HuH-7.5 (cell line): Measurements from ENCODE around the gene COMT.
"Not testable (repeated sequence)": the region's sequence is repeated elsewhere in the genome, so short reads cannot be mapped to it uniquely, and the experiment has no call there.

Experiments
- DNase-seq: peaks from one replicate; pipeline ENCODE4 v3.0.0; 2011; ENCODE audit warnings: low spot score

The COMT gene

DNA sequence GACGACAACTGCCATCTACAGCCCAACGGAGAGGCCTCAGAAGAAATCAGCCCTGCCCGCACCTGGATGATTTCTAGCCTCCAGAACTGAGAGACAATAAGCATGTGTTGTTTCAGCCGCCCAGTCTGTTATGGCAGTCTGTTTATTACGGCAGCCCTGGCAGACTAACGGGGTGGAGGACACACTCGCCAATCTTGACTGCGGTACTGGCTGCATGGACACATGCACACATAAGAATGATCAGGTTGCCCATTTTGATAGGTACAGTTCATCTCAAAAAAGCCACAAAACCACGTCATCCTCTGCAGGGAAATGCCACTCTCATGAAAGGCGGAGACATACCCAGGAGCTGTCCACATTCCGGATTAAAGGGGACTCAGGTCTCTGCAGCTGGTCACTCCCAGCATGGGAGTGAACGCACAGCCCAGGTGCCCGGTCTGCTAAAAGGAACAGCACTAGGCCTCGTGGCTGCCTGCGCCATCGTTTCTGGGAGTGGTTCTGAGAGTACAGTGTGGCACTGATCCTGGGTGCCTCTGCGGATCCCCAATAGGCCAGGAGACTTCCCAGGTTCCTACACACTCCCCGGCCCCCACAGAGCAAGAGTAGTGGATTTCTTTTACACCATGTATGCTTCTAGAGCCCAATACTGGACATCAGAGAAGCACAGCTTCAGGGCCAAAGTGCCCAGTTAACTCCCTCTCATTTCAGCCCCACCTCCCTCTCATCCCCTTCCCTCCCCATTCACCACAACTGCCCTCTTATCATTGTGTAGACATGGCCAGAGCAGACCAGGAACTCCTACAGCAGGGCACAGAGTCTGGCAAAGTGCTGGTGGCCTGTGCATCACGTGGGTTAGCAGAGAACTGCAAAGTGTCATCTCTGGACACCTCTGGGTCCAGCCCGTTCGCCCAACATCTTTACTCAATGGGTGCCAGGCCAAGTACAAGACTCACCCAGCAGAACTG is 11.7 kb upstream of the COMT start:
- DNase-seq: no peak

DNA sequence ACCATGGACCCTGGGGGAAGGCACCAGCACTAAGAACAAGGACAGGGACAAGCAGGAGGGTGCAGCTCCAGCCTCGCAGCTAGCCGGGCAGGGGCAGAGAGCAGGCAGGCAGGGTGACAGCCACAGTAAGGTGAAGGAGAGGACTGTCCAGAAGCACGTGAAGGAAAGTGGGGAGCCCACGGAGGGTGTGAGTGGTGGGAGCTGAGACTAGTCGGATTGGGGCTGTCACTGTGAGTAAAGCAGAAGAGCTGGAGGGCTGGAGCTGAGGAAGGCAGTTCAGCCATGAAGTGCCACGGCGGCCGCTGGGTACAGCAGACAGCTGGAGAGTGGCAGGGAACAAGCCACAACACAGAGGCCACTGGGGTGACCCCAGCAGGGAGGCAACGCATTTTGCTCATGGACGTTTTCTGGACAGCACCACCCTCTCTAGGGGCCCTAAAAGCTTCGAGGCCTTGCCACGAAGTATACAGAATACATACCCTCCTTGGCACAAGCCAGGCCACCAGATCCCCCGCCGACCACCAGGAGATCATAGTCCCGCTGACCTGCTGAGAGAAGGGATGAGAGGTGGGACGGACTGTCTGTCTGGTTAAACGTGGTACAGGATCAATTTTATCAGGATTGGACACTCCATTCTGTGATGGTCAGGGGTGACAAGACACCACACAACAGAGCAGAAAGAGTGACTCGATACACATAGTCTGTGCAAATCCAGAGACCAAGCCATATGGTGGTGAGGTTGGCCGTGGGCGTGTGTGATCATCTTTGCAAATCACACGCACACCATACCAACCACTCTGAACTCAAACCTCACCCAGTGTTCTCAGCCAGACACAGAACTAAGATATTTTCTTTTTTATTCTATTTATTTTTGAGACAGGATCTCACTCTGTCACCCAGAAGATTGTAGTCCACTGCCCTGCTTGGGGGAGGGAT is 10.8 kb upstream of the COMT start:
- no peak for DNase-seq

DNA sequence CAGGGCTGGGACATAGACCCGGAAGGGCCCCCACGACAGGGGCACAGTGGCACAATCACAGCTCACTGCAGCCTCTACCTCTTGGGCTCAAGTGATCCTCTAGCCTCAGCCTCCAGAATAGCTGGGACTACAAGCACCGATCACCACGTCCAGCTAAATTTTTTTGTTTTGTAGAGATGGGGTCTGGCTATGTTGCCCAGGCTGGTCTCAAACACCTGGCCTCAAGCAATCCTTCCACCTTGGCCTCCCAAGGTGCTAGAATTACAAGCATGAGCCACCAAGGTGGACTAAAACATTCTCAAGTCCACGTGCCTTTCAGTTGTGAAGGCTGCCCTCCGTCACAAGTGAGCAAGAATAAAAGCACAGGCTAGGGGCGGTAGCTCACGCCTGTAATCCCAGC is 10.1 kb upstream of the COMT start:
- DNase-seq: no peak

DNA sequence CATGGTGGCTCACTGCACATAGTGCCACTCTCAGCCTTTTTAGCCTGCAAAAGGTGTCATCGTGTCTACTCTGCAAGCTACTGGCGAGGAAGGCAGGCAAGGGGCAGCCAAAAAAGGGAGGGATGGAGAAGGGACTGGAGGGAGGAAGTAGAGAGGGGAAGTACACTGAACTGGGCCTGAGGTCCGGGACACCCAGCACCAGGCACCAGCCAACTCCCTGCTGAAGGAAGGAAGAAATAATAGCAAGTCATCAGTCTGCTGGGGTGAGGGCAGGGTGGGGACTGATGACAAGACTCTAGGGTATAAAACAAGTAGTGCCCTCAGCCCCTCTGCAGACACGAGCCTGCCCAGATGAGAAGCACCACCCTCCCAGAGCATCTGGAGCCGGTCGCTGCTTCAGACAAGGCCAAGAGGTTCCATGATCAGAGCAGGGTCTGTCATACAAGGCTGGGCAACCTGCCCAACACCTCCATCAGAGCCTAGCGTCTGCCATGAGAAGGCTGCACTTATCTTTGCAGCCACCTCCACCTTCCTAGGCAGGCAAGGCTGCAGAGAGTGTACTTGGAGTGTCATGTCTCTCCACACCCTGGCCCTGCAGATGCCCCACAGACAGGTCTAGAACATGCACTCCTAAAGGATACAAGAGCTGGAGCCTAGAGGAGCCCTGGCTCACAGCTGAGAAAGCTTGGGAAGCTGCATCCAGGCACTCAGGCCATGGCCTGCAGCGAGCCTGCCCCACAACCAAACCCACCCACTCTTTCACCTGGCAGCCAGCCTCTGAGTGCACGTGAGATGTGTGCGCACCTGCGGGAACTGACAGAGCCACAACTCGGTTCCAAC is 9.0 kb upstream of the COMT start:
- DNase-seq: no peak

GRCh38 chr22:19933341-19934241 is 8.0 kb upstream of the COMT start:
- no peak for DNase-seq

GRCh38 chr22:19935123-19935718 is 6.4 kb upstream of the COMT start:
- not testable (repeated sequence) for DNase-seq

DNA sequence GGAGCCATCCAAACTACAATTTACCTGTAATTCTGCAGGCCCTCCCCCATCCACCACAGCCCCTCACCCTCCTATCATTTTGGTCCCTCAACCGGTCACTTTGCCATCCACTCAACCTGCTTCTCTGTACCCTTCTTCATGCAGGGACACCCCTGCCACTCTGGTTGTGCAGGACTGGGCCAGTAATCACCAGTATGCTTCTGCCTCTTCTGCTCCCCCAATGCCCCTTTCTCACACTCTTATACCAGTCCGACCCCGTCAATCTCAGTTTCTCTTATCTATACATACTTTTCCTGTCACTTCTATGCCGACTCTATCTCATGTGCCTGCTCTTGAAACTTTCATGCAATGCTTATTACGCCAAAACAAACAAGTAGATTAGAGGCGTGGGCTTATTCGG is 5.1 kb upstream of the COMT start:
- DNase-seq: no peak

DNA sequence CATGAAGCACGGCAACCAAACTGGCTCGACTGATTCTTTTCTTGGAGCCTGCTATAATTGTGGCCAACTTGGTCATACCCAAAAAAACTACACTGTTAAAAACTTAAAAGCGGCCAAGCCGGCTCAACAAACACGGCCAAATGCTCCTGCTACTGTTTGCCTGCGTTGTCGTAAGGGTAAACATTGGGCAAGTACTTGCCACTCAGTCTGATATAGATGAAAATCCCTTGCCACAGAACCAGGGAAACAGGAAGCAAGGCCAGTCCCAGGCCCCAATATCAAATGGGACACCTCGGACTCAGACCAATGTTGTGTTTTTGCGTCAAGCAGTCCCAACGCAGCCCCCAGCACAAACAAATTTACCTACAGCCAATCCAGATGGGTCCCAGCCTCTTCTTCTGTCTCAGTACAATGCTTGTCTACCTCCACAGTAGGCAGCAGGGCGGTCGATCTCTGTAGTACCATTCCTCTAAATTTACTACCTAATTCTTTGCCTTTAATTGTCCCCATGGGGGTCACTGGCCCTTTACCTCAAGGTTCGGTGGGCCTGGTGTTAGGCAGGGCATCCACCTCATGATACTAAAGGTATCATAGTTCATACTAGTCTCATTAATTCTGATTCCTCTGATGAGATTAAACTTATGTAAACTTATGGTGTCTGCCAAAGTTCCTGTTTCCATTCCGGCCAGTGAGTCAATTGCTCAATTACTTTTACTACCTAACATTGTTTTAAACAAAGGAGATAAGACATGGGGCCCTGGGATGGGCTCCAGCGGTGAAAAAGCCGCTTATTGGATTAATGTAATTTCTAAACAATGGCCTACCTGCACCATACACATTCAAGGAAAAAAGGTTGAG is 3.7 kb upstream of the COMT start:
- DNase-seq: no peak

- DNase-seq: no peak
Observed at GRCh38 chr22:19940536-19941364, 822 bp upstream of the COMT start.

- no peak for DNase-seq
Observed at GRCh38 chr22:19942157-19943081, 847 bp downstream of the COMT start.

GRCh38 chr22:19943082-19944026 is 1.8 kb downstream of the COMT start:
- peak; percentile 44 for DNase-seq

DNA sequence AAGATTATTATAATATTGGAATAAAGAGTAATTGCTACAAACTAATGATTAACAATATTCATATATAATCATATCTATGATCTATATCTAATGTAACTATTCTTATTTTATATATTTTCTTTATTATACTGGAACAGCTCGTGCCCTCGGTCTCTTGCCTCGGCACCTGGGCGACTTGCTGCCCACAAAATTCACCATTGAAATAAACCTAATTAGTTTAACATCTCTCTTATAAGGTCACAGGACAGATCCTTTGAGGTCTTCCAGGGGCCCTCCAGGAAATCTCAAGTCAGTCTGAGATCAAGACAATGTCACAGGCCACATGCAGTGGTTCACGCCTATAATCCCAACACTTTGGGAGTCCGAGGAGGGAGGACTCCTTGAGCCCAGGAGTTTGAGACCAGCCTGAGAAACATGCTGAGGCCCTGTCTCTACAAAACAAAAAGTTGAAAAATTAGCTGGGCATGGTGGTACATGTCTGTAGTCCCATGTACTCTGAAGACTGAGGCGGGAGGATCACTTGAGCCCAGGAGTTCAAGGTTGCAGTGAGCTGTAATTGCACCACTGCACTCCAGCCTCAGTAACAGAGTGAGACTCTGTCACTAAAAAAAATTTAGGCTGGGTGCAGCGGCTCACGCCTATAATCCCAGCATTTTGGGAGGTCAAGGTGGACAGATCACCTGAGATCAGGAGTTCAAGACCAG is 6.6 kb downstream of the COMT start:
- no peak for DNase-seq

DNA sequence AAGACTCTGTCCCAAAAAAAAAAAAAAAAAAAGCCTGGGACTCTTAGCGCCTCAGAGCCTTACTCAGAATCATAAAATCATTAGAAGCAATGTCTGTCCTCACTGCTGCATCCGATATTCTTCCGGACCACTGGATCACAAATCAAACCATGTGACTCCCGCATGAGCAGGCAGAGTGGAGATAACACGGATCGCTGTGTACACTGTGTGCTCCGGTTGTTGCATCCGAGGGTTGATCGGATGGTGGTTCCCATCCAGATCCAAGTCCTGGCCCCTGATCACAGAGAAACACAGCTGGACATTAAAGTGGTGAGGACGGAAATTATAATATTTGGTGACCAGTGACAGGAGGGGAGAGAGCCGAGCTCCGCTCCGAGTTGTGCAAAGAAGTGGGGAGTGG is 9.8 kb downstream of the COMT start:
- DNase-seq: no peak

DNA sequence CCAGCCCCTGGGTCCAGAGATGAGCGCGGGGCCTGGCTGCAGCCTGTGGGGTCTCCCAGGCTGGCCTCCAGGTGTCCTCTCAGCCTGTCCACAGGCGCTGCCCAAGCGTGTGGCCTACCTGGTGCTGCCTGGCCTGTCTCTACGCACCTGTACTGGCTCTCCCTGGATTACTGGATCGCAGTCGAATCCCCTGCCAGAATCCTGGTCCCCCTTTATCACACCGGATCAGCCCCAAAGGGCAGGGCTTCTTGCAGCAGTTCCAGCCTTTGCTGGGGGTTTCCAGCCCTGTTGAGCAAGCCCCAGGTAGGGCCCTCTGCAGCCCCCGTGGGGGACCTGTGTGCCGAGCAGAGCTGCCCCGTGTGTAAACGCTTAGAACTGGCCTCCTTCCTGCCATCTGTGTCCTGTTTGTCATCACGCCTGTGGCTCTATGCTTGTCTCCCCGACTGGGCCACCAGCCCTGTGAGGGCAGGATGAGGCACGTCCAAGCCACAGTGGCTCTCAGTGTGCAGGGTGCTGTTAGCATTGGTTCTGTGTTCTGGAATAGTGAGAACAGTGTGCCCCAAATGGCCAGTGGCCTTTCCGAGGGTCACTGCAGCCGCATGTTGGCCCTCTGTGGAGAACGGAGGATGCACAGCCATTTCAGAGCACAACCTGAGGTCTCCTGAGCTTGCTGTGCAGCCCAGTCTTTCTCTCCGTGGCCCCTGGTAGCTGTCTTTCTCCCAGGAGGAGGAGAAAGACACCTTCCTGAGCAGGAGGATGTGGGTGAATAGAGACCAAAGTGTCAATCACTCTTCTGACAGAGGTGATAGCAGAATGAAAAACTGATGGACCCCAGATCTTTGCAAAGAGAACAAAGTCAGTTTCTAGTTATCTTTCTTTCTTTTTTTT is 13.9 kb downstream of the COMT start:
- DNase-seq: no peak

GRCh38 chr22:19957445-19957844 is 15.9 kb downstream of the COMT start:
- DNase-seq: no peak
